Measurements from ENCODE around the gene LRRD1. TPM values are rescaled to one million over a fixed set of nuclear protein-coding genes. Genes with fewer than 3 reads are reported as not detected.
A peak's percentile ranks its signal among the peaks of the same experiment; 100 is the strongest.

LRRD1 gene
- total and polyA plus RNA-seq, 2 of the 13 experiments (the other 11 are each of a cell fraction or from before 2014, with no cell fraction given): 0.03 TPM; not detected in 1

GRCh38 chr7:92134271-92135051 lies 44.5 kb downstream of the LRRD1 start, which contains the start of gene CYP51A1 (continued):
- peak; percentile 73; the same call in 1 of the 2 replicates for TF ChIP-seq ZNF75D (CRISPR knock-in tag; IDR thresholded peaks at IDR 0.05; ENCODE audit: borderline replicate concordance)
- no peak for TF ChIP-seq SSRP1 (CRISPR knock-in tag; IDR thresholded peaks at IDR 0.05)
- peak; percentile 76 for TF ChIP-seq ZGPAT (CRISPR knock-in tag; IDR thresholded peaks at IDR 0.05)
- TF ChIP-seq ZNF749 (CRISPR knock-in tag; IDR thresholded peaks at IDR 0.05; ENCODE audit: borderline replicate concordance): no peak; the same call in 1 of the 2 replicates
- TF ChIP-seq BCL6 (CRISPR knock-in tag; IDR thresholded peaks at IDR 0.05): peak; percentile 48; the same call in 1 of the 2 replicates
- no peak for TF ChIP-seq CEBPZ (IDR thresholded peaks at IDR 0.05; ENCODE audit: low read length)
- TF ChIP-seq ZFAT (CRISPR knock-in tag; conservative IDR thresholded peaks at IDR 0.05): no peak
- peak; percentile 98 for TF ChIP-seq ZNF501 (CRISPR knock-in tag; IDR thresholded peaks at IDR 0.05)
- no peak for TF ChIP-seq CSRNP2 (CRISPR knock-in tag; conservative IDR thresholded peaks at IDR 0.05; ENCODE audit: low read depth)
- TF ChIP-seq SIN3A (IDR thresholded peaks at IDR 0.05; ENCODE audit: borderline replicate concordance, low read depth, low read length): peak; percentile 52; the same call in 1 of the 2 replicates
- no peak for TF ChIP-seq NR2F2 (IDR thresholded peaks at IDR 0.05; ENCODE audit: borderline replicate concordance, low read depth)
- TF ChIP-seq YEATS2 (CRISPR knock-in tag; IDR thresholded peaks at IDR 0.05; ENCODE audit: borderline replicate concordance): peak; percentile 95
- TF ChIP-seq MEIS1 (CRISPR knock-in tag; IDR thresholded peaks at IDR 0.05; ENCODE audit: borderline replicate concordance): peak; percentile 75; the same call in 1 of the 2 replicates
- peak; percentile 69; the same call in 1 of the 2 replicates for TF ChIP-seq TOPORS (CRISPR knock-in tag; IDR thresholded peaks at IDR 0.05)
- 0 out of 2 replicates have a peak, but pooled peaks have one; percentile 50 for TF ChIP-seq GFI1 (CRISPR knock-in tag; IDR thresholded peaks at IDR 0.05; ENCODE audit: borderline replicate concordance)
- peak; percentile 59; the same call in 1 of the 2 replicates for TF ChIP-seq ZNF552 (CRISPR knock-in tag; IDR thresholded peaks at IDR 0.05; ENCODE audit: borderline replicate concordance)
- TF ChIP-seq IKZF4 (CRISPR knock-in tag; IDR thresholded peaks at IDR 0.05; ENCODE audit: borderline replicate concordance, low read depth, not compliant biosample characterization): peak; percentile 29
- TF ChIP-seq ZNF703 (CRISPR knock-in tag; IDR thresholded peaks at IDR 0.05; ENCODE audit: borderline replicate concordance): peak; percentile 92
- TF ChIP-seq ZNF44 (CRISPR knock-in tag; IDR thresholded peaks at IDR 0.05): 0 out of 2 replicates have a peak, but pooled peaks have one; percentile 27
- TF ChIP-seq MZF1 (CRISPR knock-in tag; IDR thresholded peaks at IDR 0.05; ENCODE audit: borderline replicate concordance): no peak
- no peak; the same call in 1 of the 2 replicates for TF ChIP-seq ZNF414 (CRISPR knock-in tag; IDR thresholded peaks at IDR 0.05)
- TF ChIP-seq MBNL3 (CRISPR knock-in tag; conservative IDR thresholded peaks at IDR 0.05): no peak

All from HepG2 (cell line).